Fibroblast of pulmonary artery (primary cell): ENCODE results near the gene TMEM127.

Source experiments
- DNase-seq: peaks from one replicate; pipeline ENCODE4 v3.0.0-alpha.2; 2010; ENCODE audit warnings: low read depth
- H3K4me3 ChIP-seq: replicated peaks from 2 replicates; pipeline ENCODE4 v1.5.1; 2011; ENCODE audit warnings: low read depth, mild to moderate bottlenecking, control low read depth, low read length, moderate library complexity
- TF ChIP-seq, protein P1 (sequence below): IDR thresholded peaks from 2 replicates; pipeline ENCODE4 v1.5.1; 2011; ENCODE audit warnings: mild to moderate bottlenecking, control low read depth, low read length, inconsistent platforms; ENCODE audit errors: missing control alignments

Gene TMEM127

DNA sequence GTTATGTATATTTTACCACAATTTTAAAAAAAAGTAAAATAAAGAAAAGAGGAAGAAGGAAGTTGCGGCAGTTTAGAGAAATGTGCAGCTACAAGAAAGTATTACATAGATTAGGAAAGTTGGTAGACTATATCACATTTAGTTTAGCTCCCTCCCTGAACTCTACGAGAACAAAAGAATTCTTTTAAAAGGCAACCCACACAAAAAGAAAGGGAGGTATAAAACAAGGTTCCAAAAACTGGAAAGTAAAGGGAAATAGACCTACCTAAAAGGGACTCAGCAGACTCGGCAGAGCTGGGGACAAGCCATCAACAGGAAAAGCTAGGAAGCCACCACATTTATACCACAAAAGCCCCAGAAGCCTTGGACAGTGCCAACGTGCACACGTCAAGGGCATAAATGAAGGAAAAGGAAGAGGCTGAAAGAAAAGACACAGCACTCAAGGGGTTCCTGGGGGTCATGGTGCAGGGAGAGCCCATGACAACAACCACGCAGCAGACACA lies 9.1 kb downstream of the TMEM127 start:
- TF ChIP-seq, protein P1, sequence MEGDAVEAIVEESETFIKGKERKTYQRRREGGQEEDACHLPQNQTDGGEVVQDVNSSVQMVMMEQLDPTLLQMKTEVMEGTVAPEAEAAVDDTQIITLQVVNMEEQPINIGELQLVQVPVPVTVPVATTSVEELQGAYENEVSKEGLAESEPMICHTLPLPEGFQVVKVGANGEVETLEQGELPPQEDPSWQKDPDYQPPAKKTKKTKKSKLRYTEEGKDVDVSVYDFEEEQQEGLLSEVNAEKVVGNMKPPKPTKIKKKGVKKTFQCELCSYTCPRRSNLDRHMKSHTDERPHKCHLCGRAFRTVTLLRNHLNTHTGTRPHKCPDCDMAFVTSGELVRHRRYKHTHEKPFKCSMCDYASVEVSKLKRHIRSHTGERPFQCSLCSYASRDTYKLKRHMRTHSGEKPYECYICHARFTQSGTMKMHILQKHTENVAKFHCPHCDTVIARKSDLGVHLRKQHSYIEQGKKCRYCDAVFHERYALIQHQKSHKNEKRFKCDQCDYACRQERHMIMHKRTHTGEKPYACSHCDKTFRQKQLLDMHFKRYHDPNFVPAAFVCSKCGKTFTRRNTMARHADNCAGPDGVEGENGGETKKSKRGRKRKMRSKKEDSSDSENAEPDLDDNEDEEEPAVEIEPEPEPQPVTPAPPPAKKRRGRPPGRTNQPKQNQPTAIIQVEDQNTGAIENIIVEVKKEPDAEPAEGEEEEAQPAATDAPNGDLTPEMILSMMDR = no peak
- no peak for DNase-seq
- no peak overlapping the region for H3K4me3 ChIP-seq

- TF ChIP-seq, protein P1 = no peak
- no peak for DNase-seq
- no peak overlapping the region for H3K4me3 ChIP-seq
Measured at GRCh38 chr2:96254571-96254970, 11.2 kb downstream of the TMEM127 start.

- no peak for DNase-seq
- TF ChIP-seq, protein P1 = no peak
- no peak overlapping the region for H3K4me3 ChIP-seq
Measured at GRCh38 chr2:96253006-96253405, 12.8 kb downstream of the TMEM127 start.

DNA sequence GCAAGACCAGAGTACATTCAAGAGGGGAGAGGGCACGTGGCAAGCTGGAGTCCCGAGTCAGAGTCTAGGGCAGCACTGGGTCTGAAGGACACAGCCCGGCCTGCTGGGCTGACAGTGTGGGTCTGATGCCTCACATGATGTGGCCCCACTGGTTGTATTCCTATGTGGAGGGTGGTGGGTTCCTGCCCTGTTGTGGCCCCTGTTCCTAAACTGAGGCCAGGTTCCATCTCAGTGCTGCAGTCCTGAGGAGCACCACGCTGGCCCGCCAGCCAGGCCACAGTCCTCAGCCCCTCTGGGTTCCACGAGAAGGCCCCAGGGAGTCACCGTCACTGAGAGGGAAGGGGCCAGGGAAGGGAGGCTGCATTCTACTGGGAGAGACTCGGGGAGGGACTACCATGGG lies 13.3 kb downstream of the TMEM127 start:
- TF ChIP-seq, protein P1 = no peak
- H3K4me3 ChIP-seq = no peak overlapping the region
- DNase-seq = no peak

DNA sequence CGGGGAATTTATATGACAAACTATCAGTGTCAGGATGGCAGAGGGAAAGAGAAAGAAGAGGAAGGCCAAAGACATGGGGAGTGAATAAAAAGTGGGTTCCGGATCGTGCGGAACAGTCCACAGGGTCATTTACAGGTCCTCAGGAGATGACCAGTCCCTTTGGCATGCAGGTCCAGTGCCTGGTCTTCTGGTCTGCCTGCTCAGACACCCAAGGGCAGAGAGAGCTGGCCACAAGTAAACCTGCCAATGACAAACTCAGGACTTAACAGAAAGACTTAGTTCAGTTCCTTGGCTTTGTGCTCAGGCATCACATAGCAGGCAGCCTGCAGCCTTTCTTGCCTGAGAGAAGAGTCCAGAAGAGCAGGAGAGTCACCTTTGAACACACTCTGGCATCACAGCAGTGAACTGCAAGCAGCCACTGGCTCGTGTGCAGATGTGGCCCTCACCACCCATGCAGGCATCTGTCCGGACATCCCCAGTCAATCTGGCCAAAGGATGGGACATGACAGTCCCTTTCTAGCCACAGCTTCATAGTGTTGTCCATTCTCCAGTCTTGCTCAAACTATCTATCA lies 14.0 kb downstream of the TMEM127 start:
- DNase-seq = peak; percentile 90
- H3K4me3 ChIP-seq = no peak overlapping the region
- TF ChIP-seq, protein P1 = no peak

DNA sequence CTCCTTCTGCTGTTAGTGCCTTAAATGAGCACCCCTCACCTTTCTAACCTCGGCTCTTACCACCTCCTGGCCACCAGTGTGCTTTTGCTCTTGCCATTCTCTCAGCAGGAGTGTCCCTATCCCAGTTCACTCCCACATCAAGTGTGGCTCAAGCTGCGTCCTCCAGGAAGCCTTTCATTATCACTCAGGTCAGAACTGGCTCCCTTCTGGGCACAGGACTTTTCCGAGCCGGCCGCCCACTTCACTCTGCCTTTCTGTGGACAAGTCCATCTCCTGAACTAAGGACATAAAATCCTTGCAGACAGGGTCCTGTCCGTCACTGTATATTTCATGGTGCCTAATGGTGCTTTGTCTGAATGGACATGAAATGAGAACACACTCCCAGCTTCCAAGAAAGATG lies 15.6 kb downstream of the TMEM127 start:
- DNase-seq = no peak
- H3K4me3 ChIP-seq = no peak overlapping the region
- TF ChIP-seq, protein P1 = no peak

DNA sequence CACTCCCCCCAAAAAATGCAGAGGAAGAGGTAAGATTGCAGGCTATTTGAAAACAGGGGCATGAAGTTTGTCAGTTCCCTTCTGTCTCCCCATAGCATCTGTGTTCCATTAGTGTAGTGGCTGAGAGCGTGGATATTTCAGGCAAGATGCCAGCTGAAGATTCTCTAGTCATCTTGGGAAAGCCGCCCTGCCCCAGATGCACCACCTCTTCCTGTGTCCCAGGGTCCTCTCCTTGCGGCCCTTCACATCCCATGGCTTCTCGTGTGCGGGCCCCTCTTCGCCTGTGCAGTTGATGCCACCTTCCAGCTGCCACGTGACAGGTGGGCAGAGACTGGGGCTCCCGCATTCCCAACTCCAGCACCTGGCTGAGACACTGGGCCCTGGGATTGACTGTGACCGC lies 16.1 kb downstream of the TMEM127 start:
- H3K4me3 ChIP-seq = no peak overlapping the region

More for the DNA sequence above, 16.1 kb downstream of the TMEM127 start:
- no peak for DNase-seq
- TF ChIP-seq, protein P1 = no peak
